NCI-H69 (cell line): ENCODE measurements around the gene PHRF1.

Experiments
- DNase-seq: peaks from one replicate; lab custom pipeline; 2025; lab: John Stamatoyannopoulos, UW

PHRF1 gene

GRCh38 chr11:537622-538430 is 38.4 kb upstream of the PHRF1 start:
- DNase-seq = no peak

DNA sequence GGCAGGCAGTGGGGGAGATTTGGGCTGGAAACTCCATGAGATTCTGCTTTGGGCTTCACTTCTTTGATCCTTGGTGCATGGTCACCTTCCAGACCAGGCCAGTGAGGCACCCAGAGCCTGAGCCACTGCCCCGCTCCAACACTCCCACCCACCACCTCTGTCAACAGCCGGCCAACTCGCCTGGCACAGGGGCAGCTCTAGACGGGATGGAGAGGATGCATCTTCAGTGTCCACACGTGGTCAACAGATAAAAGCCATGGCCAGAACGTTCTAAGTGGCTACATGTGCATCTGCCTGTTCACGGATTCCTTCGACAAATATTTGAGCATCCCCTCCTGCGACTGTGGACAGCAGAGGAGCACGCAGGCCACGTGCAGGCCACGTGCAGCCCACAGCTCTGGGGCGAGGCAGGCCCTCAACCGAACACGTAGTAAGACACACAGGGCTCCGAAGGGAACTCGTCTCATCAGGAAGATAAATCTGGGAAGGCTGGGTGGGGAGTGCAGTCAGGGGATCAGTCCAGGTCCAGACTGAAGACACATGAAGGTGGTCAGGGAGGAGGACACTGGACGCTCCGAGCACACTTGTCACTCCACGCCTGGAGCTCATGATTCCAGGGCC is 37.7 kb upstream of the PHRF1 start:
- no peak for DNase-seq

- DNase-seq = no peak
These were observed 36.2 kb upstream of the PHRF1 start for GRCh38 chr11:539971-540481.

DNA sequence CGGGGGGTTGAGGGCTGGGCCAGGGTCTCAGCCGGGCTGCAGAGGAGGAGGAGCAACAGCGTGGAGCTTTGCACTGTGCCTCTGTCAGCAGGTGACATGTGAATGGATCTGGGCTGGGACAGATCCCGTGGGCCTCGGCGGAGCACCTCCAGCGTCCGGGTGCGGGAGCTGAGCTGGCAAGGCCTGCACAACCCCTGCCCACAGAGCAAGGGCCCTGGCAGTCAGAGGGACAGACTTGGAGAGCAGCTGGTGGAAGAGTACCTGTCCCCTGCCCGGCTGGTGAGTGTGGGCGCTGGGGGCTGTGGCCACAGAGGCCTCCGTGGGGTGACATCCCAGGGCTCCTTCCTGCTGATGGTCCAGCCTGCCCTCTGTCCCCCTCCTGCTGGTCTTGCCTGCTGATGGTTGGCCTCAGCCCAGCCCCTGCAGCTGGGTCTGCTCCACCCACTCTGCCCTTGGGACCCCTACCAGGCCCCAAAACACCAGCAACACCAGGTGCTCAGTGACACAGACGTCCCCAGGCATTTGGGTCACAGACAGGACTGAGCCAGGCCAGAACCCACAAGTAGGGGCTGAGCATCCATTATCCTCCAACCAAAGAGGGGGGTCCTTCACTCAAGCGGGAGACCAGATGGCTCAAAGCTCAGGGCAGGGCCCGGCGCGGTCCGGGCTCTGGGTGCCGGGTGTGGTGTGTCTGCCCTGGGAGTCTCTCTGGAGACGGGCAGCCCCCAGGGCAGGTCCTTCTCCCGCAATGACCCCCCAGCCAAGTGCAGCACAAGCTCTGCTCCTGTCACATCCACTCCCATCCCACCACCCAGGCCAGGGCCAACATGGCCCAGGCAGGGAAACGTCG is 35.5 kb upstream of the PHRF1 start:
- no peak for DNase-seq

GRCh38 chr11:541433-541885 is 34.8 kb upstream of the PHRF1 start:
- DNase-seq = no peak

DNA sequence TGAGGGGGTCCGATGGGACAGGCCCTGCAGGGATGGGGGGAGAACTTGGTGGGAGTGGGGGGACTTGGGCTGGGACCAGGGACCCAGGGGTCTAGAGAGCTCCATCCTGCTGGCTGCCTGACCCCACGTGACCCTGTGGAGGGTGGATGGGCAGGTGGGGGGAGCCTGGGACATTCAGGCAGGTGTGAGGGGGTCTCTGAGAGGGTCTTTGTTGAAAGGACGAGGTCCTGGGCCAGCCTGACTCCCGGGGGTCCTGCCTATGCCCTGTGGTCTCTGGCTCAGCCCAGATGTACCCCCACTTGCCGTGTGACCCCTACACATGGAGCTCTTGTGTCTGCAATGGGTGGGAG is 31.5 kb upstream of the PHRF1 start:
- DNase-seq = no peak

DNA sequence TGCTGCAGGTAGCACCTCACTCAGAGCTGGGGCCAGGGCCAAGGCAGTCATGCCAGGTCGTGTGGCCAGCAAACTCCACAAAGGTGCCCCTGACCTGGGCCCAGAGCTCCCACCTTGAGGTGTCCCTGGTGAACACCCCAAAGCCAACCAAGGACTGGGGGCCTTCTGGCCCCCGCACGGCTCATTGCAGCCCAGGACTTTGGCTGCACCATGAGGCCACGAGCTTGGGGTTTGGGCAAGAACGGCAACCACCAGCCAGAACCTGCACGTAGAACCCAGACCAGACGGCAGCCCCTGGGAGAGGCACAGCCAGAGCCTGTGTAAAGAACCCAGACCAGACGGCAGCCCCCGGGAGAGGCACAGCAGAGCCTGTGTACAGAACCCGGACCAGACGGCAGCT is 31.1 kb upstream of the PHRF1 start:
- no peak for DNase-seq

GRCh38 chr11:548700-549603 is 27.3 kb upstream of the PHRF1 start:
- no peak for DNase-seq

- no peak for DNase-seq
These were observed 26.1 kb upstream of the PHRF1 start for GRCh38 chr11:550021-550745.

DNA sequence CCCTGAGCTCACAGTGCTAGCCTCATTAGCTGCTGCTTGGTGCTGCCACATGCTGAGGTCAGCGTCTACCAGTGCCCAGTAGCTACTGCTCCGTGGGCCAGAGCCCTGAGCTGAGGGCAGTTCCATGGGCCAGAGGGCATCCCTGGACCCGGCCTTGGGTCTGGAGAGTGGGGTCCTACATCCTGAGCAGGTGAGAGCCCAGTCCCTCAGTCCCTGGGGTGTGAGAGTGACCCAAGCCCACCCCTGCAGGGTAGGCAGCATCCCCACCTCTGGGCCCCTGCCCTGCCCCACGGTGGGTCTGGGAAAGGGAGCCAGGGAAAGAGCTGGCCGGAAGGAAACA is 25.6 kb upstream of the PHRF1 start:
- no peak for DNase-seq

GRCh38 chr11:551131-551530 is 25.1 kb upstream of the PHRF1 start:
- DNase-seq = no peak

- DNase-seq = no peak
These were observed 24.7 kb upstream of the PHRF1 start for GRCh38 chr11:551596-551995.

DNA sequence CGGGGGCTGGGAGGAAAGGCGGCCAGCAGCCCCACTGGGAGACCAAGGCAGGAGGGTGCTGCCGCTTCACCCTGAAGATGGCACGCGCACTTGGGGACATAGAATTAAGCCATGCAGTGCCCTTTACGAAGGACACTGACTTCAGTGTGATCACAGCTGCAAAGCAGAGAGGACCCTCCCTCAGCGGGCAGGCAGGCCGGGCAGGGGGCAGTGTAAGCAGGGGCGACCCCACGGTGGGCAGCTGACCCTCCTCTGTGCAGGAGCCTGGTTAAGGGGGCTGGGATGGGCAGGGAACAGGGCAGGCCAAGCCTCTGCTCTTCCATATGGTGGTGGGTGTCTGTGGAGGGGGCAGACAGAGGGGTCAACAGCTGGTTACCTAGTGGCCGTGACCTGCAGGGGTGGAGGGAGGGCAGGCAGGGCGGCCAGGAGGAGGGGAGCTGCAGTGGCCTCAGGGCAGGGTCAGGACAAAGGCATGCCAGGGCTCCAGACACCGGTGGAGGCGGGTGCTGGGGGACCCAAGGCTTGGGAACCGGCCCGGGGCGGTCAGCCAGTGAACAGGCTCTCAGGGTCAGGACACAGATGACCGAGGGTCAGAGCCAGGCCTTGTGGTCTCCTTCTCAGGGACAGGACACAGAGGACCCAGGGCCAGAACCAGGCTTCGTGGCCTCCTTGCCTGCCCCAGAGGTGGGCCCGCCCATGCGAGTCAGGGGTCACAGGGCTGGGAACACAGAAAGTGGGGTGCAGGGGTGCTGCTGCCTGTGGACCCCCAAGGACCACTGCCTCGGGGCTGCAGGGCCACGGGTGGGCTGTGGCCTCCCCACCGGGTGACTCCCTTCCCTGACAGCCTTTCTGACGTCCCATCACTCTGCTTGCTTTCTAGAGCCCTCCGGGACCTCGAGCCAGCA is 22.9 kb upstream of the PHRF1 start:
- no peak for DNase-seq

GRCh38 chr11:553988-554340 is 22.3 kb upstream of the PHRF1 start:
- peak; percentile 39 for DNase-seq

DNA sequence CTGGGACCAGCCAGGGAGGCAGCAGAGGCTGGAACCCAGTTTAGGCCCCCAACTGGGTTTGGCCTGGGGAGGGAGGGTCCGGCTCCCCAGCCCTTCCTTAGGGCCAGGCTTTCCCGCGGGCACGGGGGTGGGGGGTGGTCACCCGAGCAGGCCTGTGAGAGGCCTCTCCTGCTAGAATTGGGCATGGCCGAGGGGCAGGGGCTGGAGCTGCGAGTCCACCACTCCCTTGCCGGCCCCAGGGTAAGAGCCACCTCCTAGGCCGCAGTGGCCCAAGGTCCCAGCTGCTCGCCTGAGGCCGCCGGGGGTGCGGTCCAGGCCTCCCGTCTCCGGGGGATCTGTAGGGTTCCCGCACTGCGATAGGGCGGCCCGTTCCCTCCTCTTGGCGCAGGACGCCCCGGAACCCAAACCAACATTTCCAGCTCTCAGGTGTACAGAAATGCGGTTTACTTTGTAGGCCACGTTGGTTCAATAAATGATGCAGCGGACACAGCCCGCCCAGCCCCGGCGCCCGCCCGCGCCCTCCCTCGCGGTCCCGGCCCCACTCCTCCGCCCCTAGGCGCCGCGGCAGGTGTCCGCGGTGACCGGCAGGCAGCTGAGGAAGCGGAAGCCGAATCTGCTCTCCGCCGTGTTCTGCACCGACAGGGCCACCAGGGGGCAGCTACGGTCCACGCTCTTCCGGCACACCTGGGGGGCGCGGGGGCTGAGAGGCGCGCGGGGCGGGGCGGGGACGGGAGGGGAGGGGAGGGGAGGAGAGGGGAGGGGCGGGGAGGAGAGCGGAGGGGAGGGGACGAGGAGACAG is 21.6 kb upstream of the PHRF1 start:
- DNase-seq = peak; percentile 96

GRCh38 chr11:555227-555779 is 21.0 kb upstream of the PHRF1 start:
- no peak for DNase-seq

DNA sequence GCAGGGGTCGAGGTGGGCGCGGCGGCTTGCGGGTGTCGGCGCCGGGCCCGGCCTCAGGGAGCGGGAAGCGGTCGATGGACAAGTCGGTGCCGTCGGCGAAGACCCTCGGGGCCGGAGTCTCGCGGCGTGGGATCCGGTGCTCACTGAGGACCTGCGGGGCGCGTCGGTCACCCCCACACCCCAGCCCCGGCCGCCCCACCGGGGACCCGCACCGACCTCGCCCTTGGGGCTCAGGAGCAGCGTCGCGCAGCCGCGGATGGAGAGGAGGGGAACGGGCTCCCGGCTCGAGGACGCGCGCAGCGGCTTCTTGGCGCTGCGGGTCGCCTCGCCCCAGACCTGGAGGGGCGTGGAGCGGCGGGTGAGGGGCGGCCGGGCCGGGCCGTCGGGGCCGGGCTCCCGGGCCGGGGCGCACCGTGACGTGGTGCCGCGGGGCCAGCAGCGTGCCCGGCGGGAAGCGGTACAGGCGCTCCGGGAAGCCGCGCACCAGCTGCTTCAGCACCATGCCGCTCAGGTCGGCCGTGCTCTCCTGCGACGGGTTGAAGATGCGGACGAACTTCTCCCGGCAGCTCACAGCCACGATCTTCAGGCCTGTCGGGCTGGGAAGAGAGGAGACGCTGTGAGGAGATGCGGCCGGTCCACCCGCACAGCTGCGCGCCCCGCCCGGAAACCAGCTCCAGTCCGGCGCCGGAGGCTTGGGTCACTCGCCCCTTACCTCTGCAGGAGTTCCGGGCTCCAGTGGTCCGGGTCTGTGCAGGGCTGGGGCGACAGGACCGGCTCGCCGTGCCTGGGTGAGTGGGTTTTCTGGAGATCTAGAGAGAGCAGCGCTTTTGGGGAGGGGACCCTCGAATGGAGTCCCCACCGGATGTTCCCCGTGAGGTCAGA is 20.2 kb upstream of the PHRF1 start:
- peak; percentile 64 for DNase-seq
